Measurements from ENCODE around the gene ORM2. TPM values are rescaled to one million over a fixed set of nuclear protein-coding genes. Genes with fewer than 3 reads are reported as not detected.
A peak's percentile ranks its signal among the peaks of the same experiment; 100 is the strongest.

ORM2 gene
- total and polyA plus RNA-seq, 7 donors = 0.38 TPM; not detected in 6

DNA sequence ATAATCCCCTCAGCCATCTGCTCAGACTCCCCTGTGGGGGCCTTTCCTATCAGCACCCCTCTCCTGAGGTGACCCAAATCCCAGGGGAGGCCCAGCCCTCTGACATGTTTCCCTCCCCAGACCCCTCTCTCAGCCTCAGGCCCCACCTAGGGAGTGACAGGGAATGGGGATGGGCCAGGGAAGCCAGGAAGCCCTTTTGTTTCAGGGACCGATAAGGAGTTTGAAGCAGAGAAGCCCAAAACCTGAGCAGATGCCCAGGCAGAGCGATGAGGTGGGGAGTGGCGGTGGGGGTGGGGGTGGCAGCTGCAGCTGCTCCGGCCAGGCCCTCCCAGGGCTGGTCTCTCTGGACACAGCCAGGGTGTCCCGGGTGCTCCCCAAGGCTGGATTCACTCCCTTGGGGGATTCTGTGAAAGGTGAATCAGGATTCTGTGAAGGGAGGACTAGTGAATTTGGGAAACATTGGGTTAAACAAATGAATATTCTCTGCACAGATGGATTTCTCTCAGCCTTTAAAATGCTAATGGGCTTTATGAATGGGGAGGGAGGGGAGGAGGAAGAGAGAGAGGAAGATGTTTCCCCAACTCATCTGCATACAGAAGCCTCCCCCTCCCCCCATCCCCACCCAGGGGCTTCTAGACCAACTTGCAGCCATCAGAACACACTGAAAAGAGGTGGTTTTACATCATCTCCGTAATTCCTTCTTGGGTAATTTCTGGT, 40.7 kb downstream of the ORM2 start:
- peak; percentile 34 for DNase-seq
- intact Hi-C loops (cut with DNase I) = no loop called here
- H3K27me3 ChIP-seq = no peaks in the 10 kb centered on the region
- H3K9me3 ChIP-seq = no peaks in the 10 kb centered on the region
- H3K36me3 ChIP-seq = peaks cover under 1 to 48% (median 11%) of the 10 kb centered on the region in 4 donors
- 66 to 81% methylated on average over 6 of the region's 6 CpGs for WGBS, 2 donors
- peaks cover 0 to 26% (median 12%) of the 10 kb centered on the region in 4 donors for H3K4me1 ChIP-seq
- TF ChIP-seq EP300 (IDR thresholded peaks at IDR 0.05) (no peak), POLR2A (IDR thresholded peaks at IDR 0.05) (no peak), POLR2AphosphoS5 (IDR thresholded peaks at IDR 0.05) (no peak)
- TF ChIP-seq, protein P1, sequence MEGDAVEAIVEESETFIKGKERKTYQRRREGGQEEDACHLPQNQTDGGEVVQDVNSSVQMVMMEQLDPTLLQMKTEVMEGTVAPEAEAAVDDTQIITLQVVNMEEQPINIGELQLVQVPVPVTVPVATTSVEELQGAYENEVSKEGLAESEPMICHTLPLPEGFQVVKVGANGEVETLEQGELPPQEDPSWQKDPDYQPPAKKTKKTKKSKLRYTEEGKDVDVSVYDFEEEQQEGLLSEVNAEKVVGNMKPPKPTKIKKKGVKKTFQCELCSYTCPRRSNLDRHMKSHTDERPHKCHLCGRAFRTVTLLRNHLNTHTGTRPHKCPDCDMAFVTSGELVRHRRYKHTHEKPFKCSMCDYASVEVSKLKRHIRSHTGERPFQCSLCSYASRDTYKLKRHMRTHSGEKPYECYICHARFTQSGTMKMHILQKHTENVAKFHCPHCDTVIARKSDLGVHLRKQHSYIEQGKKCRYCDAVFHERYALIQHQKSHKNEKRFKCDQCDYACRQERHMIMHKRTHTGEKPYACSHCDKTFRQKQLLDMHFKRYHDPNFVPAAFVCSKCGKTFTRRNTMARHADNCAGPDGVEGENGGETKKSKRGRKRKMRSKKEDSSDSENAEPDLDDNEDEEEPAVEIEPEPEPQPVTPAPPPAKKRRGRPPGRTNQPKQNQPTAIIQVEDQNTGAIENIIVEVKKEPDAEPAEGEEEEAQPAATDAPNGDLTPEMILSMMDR (IDR thresholded peaks at IDR 0.05) = no peak
- no peak overlapping the region for H3K27ac ChIP-seq
- H3K4me3 ChIP-seq = no peak overlapping the region

DNA sequence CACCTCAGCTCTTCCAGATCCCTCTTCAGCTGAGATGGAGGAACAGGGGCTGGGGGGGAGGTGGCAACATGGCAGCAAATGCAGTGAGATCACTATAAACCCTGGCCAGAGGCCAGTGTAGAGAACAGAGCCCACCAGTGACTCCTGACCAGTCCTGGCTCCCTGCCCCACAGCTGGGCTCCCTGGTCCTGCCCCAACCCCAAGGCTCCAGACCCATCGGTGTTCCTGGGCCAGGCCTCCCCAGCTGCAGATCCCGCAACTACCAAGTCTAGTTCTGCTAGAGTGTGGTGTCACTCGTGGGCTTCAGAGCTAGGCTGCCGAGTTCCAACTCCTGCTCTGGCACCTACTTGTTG, 41.3 kb downstream of the ORM2 start:
- H3K27ac ChIP-seq = no peak overlapping the region
- intact Hi-C loops (cut with DNase I) = no loop called here
- no peaks in the 10 kb centered on the region for H3K27me3 ChIP-seq
- 72 to 89% methylated on average over 4 of the region's 4 CpGs for WGBS, 2 donors
- TF ChIP-seq POLR2A (IDR thresholded peaks at IDR 0.05) (no peak), POLR2AphosphoS5 (IDR thresholded peaks at IDR 0.05) (no peak), EP300 (IDR thresholded peaks at IDR 0.05) (no peak)
- TF ChIP-seq, protein P1 (IDR thresholded peaks at IDR 0.05) = no peak
- H3K36me3 ChIP-seq = peaks cover 3 to 46% (median 11%) of the 10 kb centered on the region in 4 donors
- H3K4me3 ChIP-seq = no peak overlapping the region
- no peaks in the 10 kb centered on the region for H3K9me3 ChIP-seq
- DNase-seq = peak; percentile 67
- H3K4me1 ChIP-seq = peaks cover 0 to 26% (median 12%) of the 10 kb centered on the region in 4 donors

DNA sequence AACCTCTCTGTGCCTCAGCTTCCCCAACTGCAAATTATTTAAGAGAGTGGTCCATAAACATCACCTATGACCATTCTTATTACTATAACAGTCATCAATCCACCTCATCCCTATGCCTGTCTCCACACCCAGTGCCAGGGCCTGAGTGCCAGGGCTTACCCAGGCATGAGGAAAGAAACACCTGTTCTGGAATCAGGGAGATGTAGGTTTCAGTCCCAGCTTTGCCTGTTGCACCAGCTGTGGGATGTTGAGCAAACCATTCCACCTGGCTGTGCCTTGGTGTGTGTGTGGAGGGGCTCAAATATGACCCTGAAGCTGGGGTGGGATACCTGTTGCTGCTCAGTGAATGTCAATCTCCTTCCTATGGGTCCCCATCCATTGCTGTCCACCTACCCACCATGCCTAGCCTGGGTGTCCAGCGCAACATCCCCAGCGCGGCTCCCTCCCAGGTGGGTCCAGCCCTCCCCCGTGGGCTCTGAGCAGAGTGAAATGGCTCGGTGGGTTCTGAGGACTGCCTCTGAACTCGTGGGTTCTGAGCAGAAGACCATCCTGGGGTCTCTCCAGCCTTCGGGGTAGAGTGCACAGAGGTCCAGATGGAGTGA, 41.8 kb downstream of the ORM2 start:
- H3K9me3 ChIP-seq = no peaks in the 10 kb centered on the region
- WGBS, 2 donors = 64 to 80% methylated on average over 7 of the region's 7 CpGs
- H3K27me3 ChIP-seq = no peaks in the 10 kb centered on the region
- peaks cover 6 to 44% (median 12%) of the 10 kb centered on the region in 4 donors for H3K36me3 ChIP-seq
- intact Hi-C loops (cut with DNase I) = no loop called here
- peak overlapping the region in 2 of 4 donors; percentile 34 to 56 for H3K27ac ChIP-seq
- DNase-seq = peak; percentile 54
- peaks cover 0 to 26% (median 12%) of the 10 kb centered on the region in 4 donors for H3K4me1 ChIP-seq
- TF ChIP-seq EP300 (IDR thresholded peaks at IDR 0.05) (no peak), POLR2AphosphoS5 (IDR thresholded peaks at IDR 0.05) (no peak), POLR2A (IDR thresholded peaks at IDR 0.05) (no peak)
- TF ChIP-seq, protein P1 (IDR thresholded peaks at IDR 0.05) = no peak
- no peak overlapping the region for H3K4me3 ChIP-seq

DNA sequence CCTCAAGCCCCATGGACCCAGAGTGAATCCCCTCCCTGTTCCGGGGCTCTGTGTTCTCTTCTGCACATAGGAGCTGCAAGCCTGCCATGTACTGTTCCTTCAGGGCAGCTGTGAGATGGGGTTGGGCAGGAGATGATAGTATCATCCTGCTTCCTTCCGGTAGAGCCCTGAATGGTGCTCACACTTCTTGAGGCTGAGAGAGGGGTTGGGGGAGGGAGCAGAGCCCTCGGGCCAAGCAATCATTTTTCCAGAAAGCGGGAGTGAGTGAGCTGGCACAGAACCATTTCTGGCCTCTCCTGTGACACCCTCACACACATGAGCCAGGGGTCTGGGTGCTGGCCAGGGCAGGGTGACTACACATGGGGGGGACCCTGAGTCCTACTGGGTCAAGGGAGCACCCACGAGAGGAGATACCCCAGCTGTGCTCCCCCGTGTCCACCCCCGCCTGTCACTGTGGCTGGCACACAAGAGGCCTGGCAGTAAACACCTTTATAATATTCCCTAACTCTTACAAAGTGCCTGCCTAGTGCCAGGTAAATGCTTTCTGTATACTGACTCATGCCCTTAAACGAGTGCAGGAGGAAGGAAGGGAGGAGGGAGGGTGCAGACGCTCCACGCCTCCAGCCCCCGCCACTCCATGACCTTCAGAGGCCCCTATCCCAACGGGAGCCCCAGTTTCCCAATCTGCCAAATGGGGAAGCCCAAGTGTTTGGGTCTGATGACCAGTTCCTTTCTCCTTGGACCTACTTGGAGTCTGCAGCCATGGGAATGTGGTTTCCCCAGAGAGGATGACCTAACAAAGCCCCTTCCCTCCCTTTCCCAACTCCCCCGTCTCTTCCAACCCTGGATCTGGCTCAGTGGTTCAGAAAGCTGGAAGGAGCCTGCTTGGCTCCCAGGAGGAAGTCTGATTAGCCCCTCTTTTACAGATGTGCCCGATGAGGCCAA, 42.6 kb downstream of the ORM2 start:
- no peak for TF ChIP-seq POLR2AphosphoS5 (IDR thresholded peaks at IDR 0.05)
- TF ChIP-seq EP300 (IDR thresholded peaks at IDR 0.05) = no peak
- TF ChIP-seq, protein P1 (IDR thresholded peaks at IDR 0.05) = no peak
- TF ChIP-seq POLR2A (IDR thresholded peaks at IDR 0.05) = no peak

More for the DNA sequence above, 42.6 kb downstream of the ORM2 start:
- H3K4me3 ChIP-seq = no peak overlapping the region
- no peaks in the 10 kb centered on the region for H3K27me3 ChIP-seq
- DNase-seq = peak; percentile 65
- intact Hi-C loops (cut with DNase I) = no loop called here
- no peaks in the 10 kb centered on the region for H3K9me3 ChIP-seq
- 33 to 70% methylated on average over 14 of the region's 14 CpGs for WGBS, 2 donors
- H3K4me1 ChIP-seq = peaks cover 0 to 26% (median 12%) of the 10 kb centered on the region in 4 donors
- H3K27ac ChIP-seq = peak overlapping the region; percentile 27 to 56 (median 34)
- peaks cover 14 to 52% (median 20%) of the 10 kb centered on the region in 4 donors for H3K36me3 ChIP-seq

Measured in sigmoid colon (tissue), 7 donors.